CD1c-positive myeloid dendritic cell (primary cell): ENCODE results near the gene TNFRSF8.

ENCODE experiments used
- DNase-seq: peaks from one replicate; pipeline ENCODE4 v3.0.0-alpha.2; 2016; ENCODE audit errors: extremely low spot score

The TNFRSF8 gene

DNA sequence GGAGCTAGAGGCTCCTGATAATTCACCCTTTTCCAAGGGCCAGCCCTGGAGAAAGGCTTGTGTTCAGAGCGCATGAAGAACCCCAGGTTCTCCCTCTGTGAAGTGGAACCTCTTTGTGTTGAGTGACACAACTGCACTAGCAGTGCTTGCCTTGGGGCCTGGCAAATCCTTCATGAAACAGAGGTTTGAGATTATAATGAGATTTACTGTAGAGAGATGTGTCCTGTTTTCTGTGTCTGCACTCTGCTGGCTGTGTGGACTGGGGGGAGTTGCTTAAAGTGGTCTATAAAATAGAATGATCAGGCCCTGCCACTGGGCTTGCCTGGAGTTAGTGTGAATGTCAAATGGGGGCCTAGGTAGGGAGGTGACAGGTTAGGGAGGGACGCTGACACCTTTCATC, 92.2 kb downstream of the TNFRSF8 start:
- no peak for DNase-seq

DNA sequence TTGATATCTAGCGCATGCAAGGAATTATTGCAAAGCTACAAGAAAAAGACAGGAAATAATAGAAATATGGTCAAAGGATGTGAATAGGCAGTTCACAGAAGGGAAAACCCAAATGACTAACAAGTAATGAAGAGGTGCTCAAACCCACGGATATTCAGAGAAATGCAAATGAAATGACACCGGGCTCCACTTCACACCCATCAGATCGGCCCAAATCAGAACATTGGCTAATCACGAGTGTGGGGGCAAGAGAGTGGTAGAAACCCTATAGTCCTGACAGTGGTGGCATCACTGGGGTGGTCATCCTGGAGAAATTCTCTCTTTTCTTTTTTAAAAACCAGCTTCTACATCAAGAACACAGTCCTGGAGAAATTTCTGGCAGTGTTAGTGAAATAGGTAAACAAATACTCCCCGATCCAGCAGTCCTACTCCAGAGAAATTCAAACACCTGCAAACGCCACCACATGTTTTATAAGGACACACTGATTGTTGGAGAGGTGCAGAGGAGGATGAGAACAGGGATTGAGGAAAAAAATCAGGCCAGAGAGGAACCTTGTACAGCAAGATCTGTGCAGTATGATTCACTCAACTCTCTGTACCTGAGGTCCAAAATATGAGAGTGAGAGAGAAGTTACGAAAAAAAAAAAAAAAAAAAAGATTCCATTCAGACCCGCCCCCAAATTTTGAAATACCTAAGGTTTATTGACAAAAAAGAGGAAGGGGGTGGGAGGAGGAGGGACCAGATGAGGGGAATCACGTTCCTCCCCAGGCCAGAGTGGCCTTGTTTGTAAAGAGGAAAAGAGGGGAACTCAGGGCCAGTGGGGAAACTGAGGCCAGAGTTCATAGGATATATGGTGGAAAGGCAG, 94.5 kb downstream of the TNFRSF8 start:
- DNase-seq = peak; percentile 86

DNA sequence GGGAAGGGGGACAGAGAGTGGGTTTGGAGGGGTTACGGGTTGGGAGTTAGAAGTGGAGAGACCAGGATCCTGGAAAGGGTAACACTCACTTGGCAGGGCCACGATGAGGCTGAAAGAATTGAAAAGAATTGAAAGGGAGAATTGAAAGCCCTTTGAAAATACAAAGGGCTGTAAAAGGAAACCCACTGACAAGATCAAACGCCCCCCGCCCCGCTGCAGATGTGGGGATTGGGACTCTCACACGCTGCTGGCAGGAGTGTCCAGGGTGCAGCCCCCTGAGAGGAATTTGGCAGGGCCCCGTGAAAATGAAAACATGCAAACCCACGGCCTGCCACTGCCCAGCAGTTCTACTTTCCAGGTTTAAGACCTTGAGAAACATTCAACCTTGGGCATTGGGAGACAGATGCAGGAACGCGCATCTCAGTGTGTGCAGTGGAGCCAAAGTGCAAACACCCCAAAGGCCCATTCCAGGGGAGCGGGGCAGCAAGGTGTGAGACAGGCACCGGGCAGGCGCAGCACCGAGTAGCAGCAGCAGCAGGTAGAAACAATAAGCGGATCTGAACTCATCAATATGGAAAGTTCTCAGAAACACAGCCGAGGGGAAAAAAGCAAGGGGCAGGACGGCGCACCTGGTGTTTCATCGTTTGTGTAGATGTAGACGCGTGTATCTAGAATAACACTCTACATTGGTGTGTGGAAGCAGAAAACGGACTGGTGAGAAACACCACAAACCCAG, 95.4 kb downstream of the TNFRSF8 start:
- DNase-seq = no peak

DNA sequence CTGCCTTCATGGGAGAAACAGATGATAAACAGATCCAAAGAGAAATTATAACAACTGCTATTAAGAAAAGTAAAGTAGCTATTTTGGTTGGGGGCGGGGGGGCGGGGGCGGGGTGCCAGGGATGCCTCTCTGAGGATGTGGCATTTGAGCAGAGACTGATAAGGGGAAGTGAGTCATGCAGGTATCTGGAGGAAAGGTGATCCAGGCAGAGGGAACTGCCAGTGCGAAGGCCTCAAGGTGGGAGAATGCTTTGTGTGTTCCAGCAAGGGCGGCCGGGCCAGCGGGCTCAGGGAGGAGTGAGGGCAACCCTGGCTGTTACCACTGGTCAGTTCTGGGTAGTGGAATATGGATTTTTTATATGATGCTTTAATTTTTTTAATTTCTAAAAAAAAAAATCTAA, 96.7 kb downstream of the TNFRSF8 start:
- no peak for DNase-seq

DNA sequence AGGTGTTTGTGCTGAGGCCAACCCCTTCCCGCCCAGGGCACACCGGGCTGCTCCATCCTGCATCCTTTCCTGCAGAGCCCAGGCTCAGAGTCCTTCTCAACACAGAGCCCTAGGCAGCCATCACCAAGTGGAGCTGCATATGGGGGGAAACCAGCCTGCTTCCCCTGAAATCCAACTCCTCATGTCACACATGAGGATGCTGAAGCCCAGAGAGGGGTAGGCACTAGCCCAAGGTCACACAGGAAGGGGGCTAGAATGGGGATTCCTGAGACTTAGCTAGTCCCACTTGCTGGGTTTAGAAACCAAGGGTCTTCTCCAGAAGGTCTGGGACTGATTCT, 98.2 kb downstream of the TNFRSF8 start:
- no peak for DNase-seq

DNA sequence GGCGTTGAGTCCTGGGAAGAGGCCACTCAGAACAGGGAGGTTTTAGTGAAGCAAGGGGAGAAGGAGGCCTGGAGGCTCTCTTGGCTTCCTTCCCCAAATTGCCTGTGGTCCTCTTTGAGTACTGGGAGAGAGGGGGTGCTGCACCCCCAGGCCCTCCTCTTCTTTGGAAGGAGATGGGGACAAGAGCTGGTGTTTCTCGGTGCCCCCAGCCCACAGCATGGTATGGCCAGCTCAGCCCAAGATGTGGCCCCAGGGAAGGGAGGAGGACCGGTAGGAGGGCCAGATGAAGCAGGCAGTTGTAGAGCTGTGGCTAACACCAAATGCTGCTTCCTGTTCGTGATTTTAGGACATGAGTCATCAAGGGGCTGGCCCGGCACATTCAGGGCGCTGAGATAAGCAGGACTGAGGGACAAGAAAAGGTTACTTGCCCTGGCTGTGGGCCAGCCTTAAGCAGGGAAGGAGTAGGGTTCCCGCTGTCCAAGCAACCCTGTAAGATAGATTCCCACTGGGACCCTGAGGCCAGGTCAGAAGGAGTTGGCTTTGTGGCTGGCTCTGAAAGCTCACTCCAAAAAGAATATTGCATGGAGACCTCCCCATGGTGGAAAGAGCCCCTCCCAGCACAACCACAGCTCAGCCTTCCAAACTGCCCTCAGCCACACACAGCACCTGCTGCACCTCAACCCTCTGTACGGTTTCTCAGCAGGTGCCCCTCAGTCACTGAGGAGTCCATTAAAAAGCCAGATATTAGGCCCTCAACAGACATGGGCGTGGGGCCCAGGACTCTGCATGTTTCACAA, 98.8 kb downstream of the TNFRSF8 start:
- DNase-seq = peak; percentile 90

DNA sequence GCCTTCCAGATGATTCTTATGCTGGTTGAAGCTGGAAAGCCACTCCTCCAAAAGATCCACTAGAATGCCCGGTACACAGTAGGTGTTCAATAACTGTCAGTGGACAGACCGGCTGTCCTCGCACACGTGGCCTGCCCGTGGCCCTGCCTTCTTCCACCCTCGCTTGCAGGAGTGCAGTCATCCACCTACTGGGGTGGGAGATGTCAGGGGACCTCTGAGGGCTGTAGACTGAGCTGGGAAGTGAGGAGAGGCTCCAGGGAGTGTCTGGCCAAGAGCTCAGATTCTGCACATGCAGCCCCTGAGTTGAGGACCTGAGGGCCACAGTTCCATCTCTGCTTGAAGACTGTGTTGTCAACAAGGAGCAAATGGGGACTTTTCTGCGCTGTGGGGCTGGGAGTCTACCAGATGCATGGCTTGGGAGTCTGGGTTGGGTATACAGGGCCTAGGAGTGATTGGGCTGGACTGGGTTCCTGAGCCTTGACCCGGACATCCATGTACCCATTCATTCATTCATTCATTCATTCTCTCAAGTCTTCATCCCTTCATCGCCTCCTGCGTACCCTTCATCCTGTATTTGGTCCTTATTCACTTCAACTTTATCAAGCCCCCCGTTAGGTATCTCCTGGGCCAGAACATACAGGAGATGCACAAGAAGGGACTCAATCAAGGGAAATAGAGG, 99.5 kb downstream of the TNFRSF8 start:
- DNase-seq = no peak

DNA sequence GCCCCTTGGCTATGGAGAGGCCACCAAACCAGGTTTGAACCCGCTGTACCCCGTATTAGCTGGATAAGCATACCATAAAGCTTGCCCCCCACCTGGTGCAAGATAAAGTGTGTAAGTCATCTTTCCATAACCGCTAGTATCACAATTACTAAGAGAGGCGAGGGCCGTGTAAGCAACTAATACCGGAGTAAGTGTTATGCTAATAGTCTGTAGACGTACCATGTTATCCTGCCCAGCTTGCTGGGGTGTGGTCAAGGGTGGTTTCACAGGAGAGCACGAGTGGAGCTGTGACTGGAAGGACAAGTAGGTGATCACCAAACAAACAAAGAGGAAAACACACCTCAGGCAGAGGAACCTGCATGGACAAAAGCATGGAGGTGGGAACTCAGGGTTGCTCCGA, 100.1 kb downstream of the TNFRSF8 start:
- DNase-seq = no peak

DNA sequence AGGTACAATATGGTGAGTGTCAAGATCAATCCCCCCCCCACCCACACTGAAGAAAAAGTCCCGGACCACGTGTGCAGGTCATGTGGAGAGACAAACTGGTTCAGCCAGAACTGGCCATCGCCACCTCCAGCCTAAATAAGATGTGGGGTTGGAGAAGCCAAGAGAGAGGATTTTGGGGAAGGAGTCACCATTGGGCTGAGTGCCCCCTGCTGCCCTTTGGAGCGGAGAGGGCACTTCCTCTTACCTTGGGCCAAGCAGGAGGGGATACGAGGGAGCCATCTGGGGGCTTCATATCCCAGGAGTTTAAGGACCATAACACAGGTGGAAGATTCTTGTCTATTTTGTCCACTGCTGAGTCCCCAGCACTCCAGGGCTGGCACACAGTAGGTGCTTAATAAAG, 101.1 kb downstream of the TNFRSF8 start:
- DNase-seq = no peak

DNA sequence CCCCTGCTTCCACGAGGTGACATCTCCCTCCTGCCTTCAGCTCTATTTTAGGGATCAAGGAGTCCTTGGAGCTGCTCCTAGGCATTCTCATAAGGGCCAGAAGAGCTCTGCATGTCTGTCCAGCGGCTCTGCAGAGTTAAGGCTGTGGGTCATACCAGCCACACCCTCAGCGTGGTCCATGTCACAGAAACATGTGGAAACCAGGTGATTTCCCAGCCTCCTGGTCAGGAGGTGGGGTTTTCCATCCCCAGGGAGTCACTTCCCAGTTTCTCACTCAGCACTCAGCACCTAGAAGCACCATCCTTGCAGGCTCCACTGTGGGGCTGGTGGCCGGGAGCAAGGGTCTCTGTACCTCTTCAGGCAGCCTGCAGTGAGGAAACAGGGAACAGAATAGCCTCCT, 102.2 kb downstream of the TNFRSF8 start:
- DNase-seq = peak; percentile 42

DNA sequence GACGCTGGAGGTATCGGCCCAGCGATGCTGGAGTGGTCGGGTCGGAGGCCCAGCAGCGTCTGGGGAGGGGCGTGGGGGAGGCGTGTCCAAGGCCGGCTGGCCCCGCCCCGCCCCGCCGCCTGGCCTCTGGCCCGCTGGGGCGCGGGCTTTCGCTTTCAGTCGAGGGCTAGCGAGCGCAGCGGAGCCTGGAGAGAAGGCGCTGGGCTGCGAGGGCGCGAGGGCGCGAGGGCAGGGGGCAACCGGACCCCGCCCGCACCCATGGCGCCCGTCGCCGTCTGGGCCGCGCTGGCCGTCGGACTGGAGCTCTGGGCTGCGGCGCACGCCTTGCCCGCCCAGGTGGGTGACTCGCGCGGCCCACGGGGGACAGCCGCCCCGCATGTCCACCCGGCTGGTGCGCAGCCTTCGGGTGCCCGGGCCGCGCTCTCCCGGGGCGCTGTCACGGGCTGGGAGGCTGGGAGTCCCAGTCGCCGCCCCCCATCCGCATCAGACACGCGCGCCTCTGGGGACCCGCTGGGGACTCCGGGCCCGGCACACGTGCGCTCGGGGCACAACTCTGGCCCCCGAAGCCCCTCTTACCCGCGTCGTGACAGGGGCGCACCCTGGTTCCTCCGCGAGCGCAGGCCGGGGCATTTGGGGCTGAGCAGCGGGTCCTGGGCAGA, 103.9 kb downstream of the TNFRSF8 start, which contains the start of gene TNFRSF1B:
Gene TNFRSF1B (plus strand): TSS at position 158 of the 659 bp plus-strand sequence. CDS start 101 bp downstream, at position 259.
- DNase-seq = peak; percentile 72

DNA sequence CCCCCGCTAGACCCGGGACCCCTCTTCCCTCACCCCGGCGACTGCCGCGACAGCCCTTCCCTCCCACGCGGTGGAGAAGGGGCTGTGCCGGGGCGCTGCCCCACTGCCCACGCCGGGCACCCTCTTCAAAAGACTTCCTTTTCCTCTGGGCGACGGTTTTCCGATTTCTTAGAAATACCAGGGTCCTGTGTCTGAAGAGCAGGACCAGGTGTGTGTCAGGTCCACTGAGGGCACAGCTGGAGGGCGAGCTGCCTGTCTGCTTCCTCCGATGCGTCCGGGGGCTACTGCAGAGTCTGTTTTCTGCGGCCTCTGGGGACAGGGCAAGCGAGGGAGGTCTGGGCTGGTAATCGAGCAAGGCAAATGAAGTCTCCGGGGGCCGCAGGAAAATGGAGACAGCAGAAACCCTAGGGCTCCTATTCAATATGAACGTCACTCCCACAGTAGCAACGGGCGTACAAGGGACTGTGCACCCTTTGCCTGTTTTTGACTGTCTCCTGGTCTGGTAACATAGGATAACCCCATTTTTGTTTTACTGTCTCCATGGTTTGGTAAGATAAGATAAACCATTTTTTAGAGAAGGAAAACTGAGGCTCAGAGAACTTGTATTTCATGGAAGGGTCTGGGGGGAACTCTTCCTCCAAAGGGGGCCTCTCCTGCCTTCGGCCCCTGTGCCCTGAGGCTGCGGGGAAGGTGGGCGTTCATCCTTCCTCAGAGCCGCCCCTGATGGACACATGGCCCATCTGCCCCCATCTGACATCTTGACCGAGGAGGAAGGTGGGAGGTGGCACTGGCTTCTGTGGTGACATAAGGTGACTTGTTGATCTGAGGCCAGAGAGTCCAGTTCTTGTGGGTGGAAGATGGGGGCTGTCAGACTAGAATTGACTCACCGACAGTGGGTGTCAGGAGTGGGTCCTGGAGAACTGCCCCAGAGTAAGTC, 104.7 kb downstream of the TNFRSF8 start:
- DNase-seq = peak; percentile 80

DNA sequence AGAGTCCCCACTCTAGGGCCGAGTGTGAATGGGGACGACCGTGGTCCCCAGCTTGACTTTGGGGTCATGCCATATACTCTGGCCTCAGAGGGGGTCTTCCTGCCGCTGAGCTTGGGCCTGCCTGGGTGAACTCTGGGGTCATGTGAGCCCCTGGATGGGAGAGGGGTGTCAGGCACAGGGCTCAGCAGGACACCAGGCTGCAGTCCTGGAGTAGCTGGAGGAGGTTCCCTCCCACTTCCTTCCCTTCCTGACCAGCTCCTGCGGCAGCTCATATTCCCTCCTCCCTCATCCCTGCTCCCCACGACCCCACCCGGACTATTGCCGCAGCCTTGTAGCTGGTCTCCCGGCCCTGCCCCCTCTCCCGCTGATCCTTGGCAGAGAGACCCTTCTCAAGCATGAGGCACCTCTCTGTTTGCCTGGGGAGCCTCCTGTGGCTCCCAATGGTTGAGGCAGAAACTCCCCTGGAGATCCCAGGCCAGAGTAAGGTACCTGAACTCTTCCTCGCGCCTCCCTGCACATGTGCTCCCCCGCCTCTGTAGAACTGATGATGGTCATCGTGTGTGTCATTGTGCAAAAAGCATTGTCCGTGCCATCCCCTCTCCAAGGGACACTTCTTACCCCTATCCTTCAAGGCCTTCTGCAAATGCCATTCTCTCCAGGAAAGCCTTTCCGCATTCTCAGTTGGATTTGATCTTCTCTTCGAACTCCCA, 105.5 kb downstream of the TNFRSF8 start:
- no peak for DNase-seq

DNA sequence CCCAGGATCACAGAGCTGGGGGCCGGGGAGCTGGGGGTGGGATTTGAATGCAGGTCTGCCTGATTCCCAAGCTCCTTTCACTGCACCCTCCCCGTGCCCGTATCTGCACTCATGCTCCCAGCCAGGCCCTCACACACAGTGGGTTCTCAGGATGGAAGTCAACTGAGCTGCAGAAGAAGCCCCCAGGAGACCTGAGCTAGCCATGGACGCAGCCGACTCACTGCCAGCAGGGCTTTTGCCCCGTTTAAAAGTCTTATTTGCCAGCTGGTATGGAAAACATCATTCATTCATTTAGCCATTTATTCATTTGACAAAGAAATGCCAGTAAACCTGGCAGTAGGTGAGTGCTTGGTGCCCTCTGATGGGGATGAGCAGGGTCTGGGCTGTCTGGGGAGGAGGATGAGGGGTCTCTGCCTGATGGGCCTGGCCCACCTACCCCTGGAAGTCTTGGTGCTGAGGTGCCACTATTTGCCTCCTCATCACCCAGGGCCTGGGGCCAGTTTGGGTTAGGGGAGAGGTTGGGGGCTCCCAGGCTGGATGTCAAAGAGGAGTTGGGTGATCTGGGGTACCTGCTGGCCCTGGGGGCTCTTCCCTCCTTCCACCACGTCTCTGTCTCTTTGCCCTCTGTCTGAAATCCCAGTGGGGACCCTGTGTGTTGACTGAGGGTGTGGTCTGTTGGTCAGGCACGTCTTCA, 106.5 kb downstream of the TNFRSF8 start:
- no peak for DNase-seq

DNA sequence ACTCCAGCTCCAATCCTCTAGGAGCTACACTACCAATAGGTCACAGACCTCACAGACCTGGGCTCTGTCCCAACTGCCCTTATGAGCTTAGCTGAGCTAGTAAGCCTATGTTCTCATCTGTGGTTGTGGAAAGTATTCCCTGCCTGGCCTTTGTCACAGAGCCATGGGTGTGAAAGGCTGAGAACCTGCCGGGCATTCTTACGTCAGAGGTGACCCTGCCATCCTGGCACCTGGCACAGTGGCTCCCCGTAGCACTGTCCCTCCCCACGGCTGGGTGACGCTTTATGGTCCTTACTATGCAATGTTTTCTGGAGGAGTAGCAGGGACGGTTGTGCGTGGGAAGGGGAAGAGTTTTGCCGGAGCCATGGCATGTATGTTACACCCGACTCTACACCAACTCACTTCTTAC, 107.2 kb downstream of the TNFRSF8 start:
- DNase-seq = peak; percentile 79

DNA sequence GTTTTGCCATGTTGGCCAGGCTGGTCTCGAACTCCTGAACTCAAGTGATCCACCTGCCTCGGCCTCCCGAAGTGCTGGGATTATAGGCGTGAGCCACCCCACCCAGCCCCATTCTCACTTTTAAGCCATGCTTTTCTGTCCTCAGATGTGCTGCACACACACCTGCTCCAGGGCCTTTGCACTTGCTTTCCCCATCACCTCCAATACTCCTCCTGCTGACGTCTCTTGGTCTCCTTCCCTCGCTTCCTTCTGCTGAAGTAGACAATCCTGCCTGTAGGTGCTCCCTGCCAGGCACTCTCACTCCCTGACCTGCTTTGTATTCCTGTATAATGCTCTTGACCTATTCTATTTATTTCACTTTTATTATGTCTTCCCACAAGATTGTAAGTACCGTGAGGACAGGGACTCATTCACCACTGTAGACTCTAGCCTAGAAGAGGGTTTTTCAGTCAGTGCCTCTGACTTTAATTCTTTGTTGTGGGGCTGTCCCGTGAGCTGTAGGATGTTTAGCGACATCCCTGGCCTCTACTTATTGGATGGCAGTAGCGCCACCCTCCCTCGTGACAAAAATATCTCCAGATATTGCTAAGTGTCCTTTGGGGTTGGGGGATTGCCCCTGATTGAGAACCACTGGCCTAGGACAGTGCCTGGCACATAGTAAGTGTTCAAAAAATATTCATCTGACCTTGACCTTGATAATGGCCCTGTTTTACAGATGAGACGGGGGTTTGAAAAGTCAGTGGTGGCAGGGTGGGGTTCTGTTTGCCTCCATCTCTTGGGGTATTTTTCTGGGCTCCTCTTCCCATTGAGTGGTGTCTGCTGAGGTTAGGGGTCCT, 108.3 kb downstream of the TNFRSF8 start:
- no peak for DNase-seq

DNA sequence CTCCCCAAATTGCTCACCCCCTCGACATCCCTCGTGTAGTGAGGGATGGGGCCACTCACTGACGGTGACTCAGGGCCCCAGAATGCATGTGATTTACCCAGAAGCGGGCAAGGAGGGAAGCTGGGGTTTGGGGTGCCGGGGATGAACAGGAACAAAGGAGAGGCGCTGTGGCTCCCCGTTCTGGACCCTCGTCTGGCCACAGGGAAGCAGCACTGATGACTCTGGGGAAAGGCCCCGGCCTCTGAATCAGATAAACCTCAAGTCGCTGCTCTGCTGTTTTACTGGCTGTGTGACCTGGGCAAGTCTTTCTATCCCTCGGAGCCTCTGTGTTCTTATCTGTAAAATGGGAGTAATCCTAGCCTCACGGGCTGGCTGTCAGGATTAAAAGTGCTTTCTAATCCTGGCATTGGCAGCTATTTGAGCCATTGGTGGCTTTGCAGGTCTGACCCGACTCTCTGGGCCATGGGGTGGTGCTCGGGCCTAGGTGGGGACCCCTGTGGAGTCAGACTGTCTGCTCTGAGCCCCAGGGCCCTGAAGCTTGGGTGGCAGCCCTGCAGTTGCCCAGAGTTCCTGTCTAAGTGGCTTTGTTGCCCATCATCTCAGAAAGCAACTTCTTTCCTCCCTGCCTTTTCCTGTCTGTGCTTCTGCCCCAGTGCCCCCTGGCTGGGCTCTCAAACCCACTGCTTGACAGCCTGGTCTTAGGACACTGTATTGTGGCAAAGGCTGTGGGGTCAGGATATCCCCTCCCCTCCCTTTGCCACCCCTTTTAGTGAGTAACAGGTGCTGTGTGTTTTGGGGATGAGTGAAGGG, 109.1 kb downstream of the TNFRSF8 start:
- peak; percentile 71 for DNase-seq
